HG02763 (cell line): ENCODE data around the gene DAGLA.

Experiments used
- ATAC-seq: cut with Tn5 transposase; IDR thresholded peaks from one replicate; pipeline ENCODE4 v1.9.1; 2021; ENCODE audit warnings: mild to moderate bottlenecking, moderate library complexity; ENCODE audit not compliant: unreplicated experiment

Gene DAGLA

DNA sequence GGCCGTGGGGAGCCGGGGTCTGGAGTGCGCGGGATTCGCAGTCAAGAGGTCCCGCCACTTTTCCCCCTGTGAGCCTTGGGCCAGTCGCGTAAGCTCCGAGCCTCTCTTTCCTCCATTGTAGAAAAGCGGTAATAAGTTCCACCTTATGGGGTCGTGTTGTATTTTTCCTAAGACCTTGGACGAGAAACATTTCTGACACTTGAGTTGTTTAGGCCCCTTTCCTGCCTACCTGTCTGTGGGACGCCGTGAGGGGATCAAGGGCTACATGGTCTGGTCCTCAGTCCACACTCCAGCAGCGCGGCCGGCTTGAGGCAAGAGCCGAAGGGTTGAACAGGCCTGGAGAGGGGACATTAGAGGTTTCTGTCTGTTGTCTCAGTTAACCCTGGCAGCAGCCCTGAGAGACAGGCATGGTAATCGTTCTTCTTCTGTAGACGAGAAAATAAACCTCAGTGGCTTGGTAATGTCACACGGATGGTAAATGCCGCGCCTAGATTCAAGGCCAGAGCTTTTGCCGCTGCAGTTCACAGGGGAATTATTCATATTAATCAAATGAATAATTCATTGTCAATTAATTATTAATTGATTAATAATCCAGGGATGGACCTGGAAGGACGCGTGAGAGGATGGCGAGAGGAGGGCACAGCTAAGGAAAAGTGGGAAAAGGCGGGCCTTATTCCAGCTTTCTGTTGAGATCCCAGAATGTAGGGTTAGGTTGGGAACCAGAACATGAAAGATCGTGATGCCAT lies 113.1 kb downstream of the DAGLA start:
- no peak for ATAC-seq

DNA sequence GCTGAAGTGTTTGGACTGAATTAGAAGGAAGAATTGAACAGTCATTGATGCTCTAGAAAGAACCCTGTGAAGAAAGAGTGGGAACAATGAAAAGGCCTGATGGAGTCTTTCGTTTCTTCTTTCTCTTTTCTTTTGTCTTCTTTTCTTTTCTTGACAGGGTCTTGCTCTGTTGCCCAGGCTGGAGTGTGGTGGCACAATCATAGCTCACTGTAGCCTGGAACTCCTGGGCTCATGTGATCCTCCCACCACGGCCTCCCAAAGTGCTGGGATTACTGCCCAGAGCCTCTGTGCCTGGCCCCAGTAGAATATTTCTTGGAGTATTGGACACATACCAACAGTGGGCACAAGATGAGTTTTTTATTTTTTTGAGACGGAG lies 113.6 kb downstream of the DAGLA start:
- ATAC-seq = no peak

DNA sequence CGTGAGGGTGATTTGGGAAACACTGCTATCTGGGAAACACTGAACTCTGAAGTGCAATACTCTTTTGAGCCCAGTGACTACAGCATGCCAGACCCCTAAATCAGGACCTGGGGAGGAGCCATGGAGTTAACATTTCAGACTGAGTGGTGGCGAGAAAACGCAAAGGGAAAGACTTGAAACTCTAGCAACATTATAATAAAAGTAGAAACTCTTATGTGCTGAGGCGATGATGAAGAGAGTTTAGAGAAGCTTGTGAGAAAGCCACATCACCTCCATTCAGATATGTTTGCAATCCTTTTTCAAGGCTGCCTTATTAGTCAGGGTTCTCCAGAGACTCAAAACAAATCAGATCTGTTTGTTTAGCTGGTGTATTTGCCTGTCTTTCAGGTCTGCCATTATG lies 114.4 kb downstream of the DAGLA start:
- ATAC-seq = no peak

DNA sequence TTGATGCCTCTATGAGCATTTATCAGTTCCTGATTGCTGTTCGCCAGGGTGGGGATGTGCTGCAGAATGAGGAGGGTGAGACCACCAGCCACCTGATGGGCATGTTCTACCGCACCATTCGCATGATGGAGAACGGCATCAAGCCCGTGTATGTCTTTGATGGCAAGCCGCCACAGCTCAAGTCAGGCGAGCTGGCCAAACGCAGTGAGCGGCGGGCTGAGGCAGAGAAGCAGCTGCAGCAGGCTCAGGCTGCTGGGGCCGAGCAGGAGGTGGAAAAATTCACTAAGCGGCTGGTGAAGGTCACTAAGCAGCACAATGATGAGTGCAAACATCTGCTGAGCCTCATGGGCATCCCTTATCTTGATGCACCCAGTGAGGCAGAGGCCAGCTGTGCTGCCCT lies 115.3 kb downstream of the DAGLA start:
- no peak for ATAC-seq

DNA sequence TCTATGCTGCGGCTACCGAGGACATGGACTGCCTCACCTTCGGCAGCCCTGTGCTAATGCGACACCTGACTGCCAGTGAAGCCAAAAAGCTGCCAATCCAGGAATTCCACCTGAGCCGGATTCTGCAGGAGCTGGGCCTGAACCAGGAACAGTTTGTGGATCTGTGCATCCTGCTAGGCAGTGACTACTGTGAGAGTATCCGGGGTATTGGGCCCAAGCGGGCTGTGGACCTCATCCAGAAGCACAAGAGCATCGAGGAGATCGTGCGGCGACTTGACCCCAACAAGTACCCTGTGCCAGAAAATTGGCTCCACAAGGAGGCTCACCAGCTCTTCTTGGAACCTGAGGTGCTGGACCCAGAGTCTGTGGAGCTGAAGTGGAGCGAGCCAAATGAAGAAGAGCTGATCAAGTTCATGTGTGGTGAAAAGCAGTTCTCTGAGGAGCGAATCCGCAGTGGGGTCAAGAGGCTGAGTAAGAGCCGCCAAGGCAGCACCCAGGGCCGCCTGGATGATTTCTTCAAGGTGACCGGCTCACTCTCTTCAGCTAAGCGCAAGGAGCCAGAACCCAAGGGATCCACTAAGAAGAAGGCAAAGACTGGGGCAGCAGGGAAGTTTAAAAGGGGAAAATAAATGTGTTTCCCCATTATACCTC lies 115.8 kb downstream of the DAGLA start:
- no peak for ATAC-seq
